Umbilical cord (tissue), 2 donors: ENCODE measurements around the gene MRNIP. TPM values are rescaled to one million over a fixed set of nuclear protein-coding genes. Genes with fewer than 3 reads are reported as not detected.

Source experiments
- DNase-seq: peaks from one replicate; pipeline ENCODE4 v3.0.0-alpha.2; 2015; ENCODE audit warnings: low spot score
- total RNA-seq: library from RNA; depleted of rRNA; stranded (reverse); fragments of >200 nt; gene quantifications from one replicate; pipeline ENCODE4 v1.2.3, GENCODE V29; 2014; ENCODE audit warnings: low replicate concordance; ENCODE audit not compliant: insufficient read depth

MRNIP gene
- total RNA-seq, 1 donor from 2014 or later = 27.9 TPM

DNA sequence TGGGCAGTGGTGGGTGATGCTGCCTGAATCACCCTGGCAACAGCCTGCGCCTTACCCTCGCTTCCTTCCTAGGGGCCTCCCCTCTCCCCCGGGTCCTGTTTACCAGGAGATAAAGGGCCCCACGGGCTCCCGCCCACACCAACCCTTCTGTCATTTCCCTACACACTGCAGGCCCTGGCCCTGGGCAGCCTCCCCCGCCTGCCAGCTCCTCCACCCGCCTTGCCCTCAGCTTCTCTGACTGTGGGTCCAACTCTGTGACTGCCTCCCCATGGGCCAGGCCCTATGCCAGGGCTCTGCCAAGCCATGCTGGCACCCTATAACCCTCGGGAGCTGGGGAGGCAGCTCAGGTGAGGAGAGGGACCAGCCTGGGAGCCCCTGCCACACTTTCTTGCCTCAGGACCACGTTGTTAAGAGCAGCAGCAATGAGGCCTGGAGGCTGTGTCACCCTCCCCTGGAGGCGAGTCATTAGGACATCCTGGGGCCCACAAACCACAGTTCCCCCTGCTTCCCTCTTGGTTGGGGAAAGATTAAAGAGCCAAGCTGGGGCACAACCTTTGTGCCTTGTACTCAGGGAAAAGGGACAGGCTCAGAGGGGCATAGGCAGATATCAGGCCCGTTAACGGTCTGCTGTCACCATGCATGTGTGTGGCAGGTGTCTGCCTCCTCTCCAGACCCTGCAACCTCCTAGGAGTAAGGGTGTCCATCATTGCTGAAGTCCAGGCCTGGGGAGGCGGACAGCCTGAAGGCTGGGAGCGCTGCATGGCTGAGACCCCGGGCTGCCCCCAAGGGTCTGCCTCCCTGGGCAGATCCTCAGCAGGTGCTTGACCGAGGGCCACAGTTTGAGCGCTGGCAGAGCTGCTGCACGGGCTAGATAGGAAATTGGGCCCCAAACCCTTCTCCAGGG lies 54.7 kb downstream of the MRNIP start:
- no peak for DNase-seq

GRCh38 chr5:179802950-179803562 lies 55.6 kb downstream of the MRNIP start:
- DNase-seq = no peak

DNA sequence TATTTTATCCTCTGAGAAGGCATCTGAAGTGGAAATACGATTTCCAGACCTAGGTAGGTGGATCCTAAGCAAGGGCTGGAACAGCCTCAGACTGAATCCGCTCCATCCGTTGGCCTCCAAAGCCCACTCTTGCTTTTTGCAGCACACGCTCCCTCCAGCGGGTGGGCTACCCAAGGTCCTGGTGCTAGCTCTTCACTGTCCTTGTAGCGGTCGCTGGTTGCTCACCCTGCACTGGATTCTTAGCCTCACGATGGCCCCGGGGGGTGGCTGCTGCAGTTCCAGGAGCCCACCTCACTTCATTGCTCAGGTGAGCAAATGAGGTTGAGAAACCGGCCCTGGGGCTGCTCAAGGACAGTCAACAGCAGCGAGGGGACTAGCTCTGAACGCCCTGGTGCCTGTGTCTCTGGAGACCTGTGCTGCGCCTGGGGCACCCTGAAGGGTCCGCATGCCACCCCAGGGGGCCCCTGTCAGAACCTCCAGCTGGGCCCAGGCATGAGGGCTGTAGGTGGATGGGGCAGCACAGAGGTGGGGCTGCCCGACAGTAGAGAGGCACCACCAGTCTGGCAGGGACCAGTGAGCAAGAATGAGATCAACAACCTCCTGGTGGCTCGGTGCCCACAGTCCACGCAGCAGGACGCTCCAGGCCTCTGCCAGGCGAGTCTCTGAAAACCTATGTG lies 56.3 kb downstream of the MRNIP start:
- no peak for DNase-seq

GRCh38 chr5:179801304-179802206 lies 57.1 kb downstream of the MRNIP start:
- peak; percentile 61 for DNase-seq

- no peak for DNase-seq
These were observed 57.9 kb downstream of the MRNIP start for GRCh38 chr5:179800696-179801201.

DNA sequence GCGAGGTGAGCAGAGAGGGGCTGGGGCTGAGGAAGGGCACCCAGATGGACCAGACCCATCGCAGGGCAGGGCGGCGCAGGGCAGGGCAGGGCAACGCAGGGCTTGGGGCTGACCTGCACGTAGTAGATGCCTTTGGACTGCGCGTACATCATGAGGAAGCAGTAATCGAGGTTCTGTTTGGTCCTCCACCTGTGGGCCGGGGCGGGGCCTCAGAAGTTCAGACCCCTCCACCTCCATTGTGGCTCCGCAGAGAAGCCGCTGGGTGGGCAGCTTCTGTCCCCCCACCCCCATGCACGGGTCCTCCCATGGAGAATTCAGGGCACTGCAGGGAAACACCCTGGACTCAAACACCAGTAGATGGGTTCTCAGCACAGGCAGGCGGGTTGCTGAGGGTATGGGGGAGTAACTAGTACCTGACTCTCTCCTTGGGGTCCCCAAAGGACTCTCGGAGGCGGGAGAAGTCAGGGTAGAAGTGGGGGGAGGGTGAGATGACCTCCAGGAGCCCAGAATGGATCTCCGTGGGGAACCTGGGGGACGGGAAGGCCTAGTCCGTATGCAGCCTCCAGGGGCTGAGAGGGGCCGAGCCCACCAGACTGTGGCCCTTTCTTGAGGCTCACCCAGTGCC lies 58.4 kb downstream of the MRNIP start:
- no peak for DNase-seq

- DNase-seq = no peak
These were observed 59.0 kb downstream of the MRNIP start for GRCh38 chr5:179799644-179799973.

DNA sequence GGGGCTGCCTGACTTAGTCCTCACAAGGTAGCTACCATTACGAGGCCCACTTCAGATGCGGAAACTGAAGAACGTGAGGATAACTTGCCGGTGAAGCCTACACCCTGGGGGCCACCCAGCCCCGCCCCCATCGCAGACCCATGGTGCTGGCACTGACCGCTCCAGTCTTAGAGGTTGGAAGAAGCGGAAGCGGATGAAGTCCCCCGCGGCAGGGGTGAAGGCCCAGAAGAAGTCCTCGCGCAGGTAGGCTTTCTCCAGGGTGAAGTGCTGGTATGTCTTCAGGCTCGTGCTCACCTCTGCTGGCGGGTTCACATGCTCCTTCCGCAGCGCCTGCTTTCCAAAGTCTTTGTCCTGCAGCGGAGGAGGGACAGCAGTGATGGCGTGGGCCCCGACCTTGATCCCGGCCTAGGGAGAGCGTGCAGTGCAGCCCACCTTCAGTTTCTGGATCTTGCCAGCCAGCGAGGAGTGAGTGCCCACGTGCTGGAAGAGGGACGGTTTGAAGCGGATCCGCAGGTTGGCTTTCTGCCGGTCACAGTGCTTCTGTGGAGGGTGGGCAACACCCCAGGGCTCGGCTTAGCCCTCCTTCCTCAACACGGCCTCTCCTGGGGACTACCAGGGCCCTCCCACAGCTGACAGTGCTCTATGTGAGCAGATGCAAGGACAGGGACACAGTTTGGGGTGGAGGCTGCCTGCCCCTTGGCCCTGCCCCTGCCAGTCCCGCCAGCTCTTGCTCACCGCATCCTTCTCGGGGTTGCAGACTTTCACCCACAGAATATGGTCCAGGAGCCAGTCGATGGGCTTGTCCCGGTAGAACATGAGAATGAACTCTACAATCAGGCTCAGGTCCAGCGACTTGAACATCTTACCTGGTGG lies 59.6 kb downstream of the MRNIP start:
- no peak for DNase-seq

DNA sequence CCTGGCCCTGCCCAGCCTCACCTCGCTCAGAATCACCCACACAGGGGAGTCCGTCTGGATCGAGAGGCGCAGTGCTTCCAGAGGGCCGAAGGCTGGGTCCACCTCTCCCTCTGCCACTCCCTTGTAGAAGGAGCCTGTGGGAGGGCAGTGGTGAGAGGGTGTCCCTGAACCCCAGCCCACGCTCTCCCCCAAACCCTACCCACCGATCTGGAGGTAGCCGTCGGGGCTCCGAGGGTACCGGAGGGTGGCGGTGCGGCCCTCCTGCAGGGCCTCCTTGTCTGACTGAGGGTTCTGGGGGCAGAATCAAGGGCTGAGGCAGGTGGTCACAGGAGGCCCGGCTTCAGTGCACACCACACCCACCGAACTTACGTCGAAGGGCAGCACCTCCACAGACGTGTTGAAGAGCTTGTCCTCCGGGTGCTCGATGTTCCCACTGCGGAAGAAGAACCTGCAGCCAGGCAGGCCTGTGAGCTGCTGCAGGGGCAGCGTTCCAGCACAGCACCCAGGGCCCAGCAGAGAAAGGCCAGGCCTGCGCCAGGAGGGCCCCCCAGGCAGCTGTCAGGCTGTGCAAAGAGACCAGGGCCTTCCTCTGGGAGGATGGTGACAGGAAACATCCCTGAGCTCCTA lies 60.4 kb downstream of the MRNIP start:
- DNase-seq = no peak

- no peak for DNase-seq
These were observed 60.9 kb downstream of the MRNIP start for GRCh38 chr5:179797741-179798140.

DNA sequence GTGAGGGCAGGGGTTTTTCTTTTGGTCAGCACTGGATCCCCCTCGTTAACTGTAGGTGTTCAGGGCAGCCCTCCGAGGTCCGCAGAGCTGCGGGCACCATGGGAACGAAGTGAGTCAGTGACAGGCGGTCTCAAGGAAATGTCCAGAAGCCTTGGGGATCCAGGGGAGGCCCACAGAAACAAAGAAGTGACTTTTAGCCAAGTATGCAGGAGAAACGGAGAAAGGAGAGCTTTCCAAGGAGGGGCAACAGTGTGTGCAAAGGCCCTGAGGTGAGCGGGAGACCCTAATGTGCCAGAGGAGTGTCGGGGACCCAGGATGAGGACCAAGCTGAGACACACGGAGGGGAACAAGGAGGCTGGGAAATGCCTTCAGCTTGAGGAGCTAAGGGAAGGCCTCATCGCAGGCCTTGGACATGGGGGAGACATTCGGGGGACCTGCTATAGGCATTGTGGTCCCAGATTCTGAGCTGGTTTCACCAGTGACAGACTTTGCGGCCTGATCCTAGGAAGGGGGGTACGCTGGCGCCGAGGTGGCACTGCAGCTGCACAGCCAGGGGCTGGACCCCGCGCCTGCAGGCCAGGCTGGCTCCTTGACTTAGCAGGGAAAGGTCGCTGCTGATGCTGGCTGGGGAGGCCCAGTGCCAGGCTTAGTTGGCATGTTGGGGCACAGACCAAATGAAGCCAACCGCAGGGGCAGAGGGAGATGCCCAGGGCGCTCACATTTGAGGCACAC lies 61.6 kb downstream of the MRNIP start:
- DNase-seq = no peak

- DNase-seq = peak; percentile 84
These were observed 62.5 kb downstream of the MRNIP start for GRCh38 chr5:179795863-179796833.

DNA sequence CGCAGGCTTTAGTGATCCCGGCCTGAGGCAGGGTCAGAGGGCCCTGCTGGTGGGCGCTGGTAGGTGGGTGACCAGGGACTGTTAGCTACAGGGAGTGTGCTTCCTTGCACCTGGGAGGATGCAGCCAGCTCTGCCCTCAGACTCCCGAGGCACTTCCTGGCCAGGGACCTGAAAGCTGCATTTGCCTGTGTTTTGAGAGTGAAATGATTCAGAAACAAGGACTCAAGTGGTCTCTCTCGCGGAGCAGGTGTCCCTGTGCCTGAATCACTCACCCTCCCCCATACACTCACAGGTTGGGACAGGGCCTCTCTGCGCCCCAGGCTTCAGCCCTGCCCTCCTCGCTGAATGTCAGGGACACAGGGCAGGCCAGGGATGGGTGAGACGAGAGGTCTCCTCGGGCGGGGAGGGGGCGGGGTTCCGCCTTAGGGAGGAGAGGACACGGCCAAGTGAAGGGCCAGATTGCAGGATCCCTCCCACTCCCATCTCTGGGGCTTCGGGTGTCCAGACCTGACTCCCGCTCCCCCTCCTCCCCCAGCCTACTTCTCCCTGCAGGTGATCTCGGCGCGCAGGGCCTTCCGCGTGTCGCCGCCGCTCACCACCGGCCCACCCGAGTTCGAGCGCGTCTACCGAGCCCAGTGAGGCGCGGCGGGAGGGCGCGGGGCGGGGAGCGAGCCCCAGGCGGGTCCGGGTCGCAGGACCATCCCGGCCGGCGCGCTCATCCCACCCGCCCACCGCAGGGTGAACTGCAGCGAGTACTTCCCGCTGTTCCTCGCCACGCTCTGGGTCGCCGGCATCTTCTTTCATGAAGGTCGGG lies 63.4 kb downstream of the MRNIP start:
- no peak for DNase-seq

- DNase-seq = no peak
These were observed 64.0 kb downstream of the MRNIP start for GRCh38 chr5:179794575-179794974.

- DNase-seq = no peak
These were observed 64.4 kb downstream of the MRNIP start for GRCh38 chr5:179794171-179794570.

GRCh38 chr5:179793468-179794139 lies 65.0 kb downstream of the MRNIP start, which contains the start of gene LTC4S:
LTC4S (plus strand) TSS chr5:179793986; CDS start chr5:179794081, 95 bp downstream.
- peak; percentile 91 for DNase-seq
